IMR-90 (cell line): ENCODE measurements around the gene DUSP2. TPM values are rescaled to one million over a fixed set of nuclear protein-coding genes. Genes with fewer than 3 reads are reported as not detected.

Experiments used
- ATAC-seq: fragments of 200-7000 bp; cut with Tn5 transposase; 2 replicates; pipeline ENCODE4 v1.9.1; 2020; ENCODE audit warnings: low read depth, mild to moderate bottlenecking, moderate library complexity
- BruUV-seq: library from RNA; stranded (reverse); fragments of 400-500 nt; replicated peaks from 2 replicates; lab custom pipeline; 2021; lab: Mats Ljungman, UMichigan
- CTCF ChIA-PET: fragments of 300-600 bp; formaldehyde crosslinking; extraction: SDS; loops from one replicate; lab custom pipeline; 2021; ENCODE audit warnings: antibody characterized with exemption; lab: Yijun Ruan, JAX
- POLR2A ChIA-PET: fragments of 300-600 bp; sonication (Branson Sonifier 250); formaldehyde crosslinking; loops from one replicate; lab custom pipeline; 2022; ENCODE audit warnings: antibody characterized with exemption; ENCODE audit not compliant: unreplicated experiment; lab: Charles Lee
- DNase-seq: peaks from one replicate; pipeline ENCODE4 v3.0.0; 2013
- H2AFZ ChIP-seq: replicated peaks from 2 replicates; pipeline ENCODE3; 2013; ENCODE audit warnings: low read length, mild to moderate bottlenecking; ENCODE audit not compliant: poor library complexity
- H2AK5ac ChIP-seq: 2 replicates; pipeline ENCODE4 v1.6.1; 2013; ENCODE audit warnings: low read depth, low read length, inconsistent platforms
- H2AK9ac ChIP-seq: replicated peaks from 2 replicates; pipeline ENCODE3; 2013; ENCODE audit warnings: mild to moderate bottlenecking, low read depth, low read length, moderate library complexity; ENCODE audit not compliant: poor library complexity
- H2BK120ac ChIP-seq: 2 replicates; pipeline ENCODE4 v1.6.1; 2013; ENCODE audit warnings: low read depth, low read length, inconsistent platforms
- H2BK15ac ChIP-seq: 3 replicates; pipeline ENCODE4 v1.6.1; 2013; ENCODE audit warnings: low read depth, low read length, inconsistent platforms
- H2BK20ac ChIP-seq: 2 replicates; pipeline ENCODE4 v1.6.1; 2013; ENCODE audit warnings: low read depth, mild to moderate bottlenecking, inconsistent platforms, low read length, moderate library complexity
- H2BK5ac ChIP-seq: 2 replicates; pipeline ENCODE4 v1.6.1; 2013; ENCODE audit warnings: mild to moderate bottlenecking, low read depth, low read length, inconsistent platforms; ENCODE audit not compliant: poor library complexity, severe bottlenecking
- H3K14ac ChIP-seq: replicated peaks from 2 replicates; pipeline ENCODE4 v1.6.1; 2013; ENCODE audit warnings: low read depth, low read length, inconsistent platforms
- H3K18ac ChIP-seq: 2 replicates; pipeline ENCODE4 v1.6.1; 2013; ENCODE audit warnings: low read depth, low read length, control low read depth
- H3K23ac ChIP-seq: 2 replicates; pipeline ENCODE4 v1.6.1; 2013; ENCODE audit warnings: low read depth, low read length, inconsistent platforms
- H3K27ac ChIP-seq: 2 replicates; pipeline ENCODE4 v1.5.1; 2013; ENCODE audit warnings: mild to moderate bottlenecking, control low read depth, low read length; ENCODE audit not compliant: insufficient read depth
- H3K27me3 ChIP-seq: 2 replicates; pipeline ENCODE4 v1.6.1; 2013; ENCODE audit warnings: low read length; ENCODE audit not compliant: control insufficient read depth, insufficient read depth
- H3K36me3 ChIP-seq: 2 replicates; pipeline ENCODE4 v1.6.1; 2013; ENCODE audit warnings: low read length, mixed read lengths; ENCODE audit not compliant: control insufficient read depth, insufficient read depth
- H3K4ac ChIP-seq: 2 replicates; pipeline ENCODE4 v1.6.1; 2013; ENCODE audit warnings: low read depth, low read length, inconsistent platforms
- H3K4me1 ChIP-seq: 2 replicates; pipeline ENCODE4 v1.6.1; 2013; ENCODE audit warnings: low read length, mixed read lengths; ENCODE audit not compliant: control insufficient read depth, insufficient read depth
- H3K4me2 ChIP-seq: 2 replicates; pipeline ENCODE4 v1.6.1; 2013; ENCODE audit warnings: low read depth, mild to moderate bottlenecking, control low read depth, low read length, moderate library complexity
- H3K4me3 ChIP-seq: 2 replicates; pipeline ENCODE4 v1.5.1; 2013; ENCODE audit warnings: low read depth, mild to moderate bottlenecking, control low read depth, low read length, moderate library complexity; ENCODE audit not compliant: insufficient read depth
- H3K56ac ChIP-seq: 2 replicates; pipeline ENCODE4 v1.6.1; 2013; ENCODE audit warnings: low read length, inconsistent platforms; ENCODE audit not compliant: insufficient read depth; ENCODE audit errors: extremely low read depth
- H3K79me1 ChIP-seq, 2 experiments: 2 replicates each; pipeline ENCODE4 v1.6.1; 2013; ENCODE audit warnings: low read length in 2 of 2, inconsistent platforms in 1 of 2, low read depth in 1 of 2
- H3K9ac ChIP-seq: 2 replicates; pipeline ENCODE4 v1.6.1; 2013; ENCODE audit warnings: low read depth, low read length, control low read depth
- H3K9me1 ChIP-seq: 2 replicates; pipeline ENCODE4 v1.6.1; 2013; ENCODE audit warnings: low read length, inconsistent platforms; ENCODE audit not compliant: insufficient read depth
- H3K9me3 ChIP-seq: 2 replicates; pipeline ENCODE4 v1.6.1; 2013; ENCODE audit warnings: low read length; ENCODE audit not compliant: control insufficient read depth, insufficient read depth
- H4K20me1 ChIP-seq: 2 replicates; pipeline ENCODE4 v1.6.1; 2013; ENCODE audit warnings: low read length, inconsistent platforms; ENCODE audit not compliant: insufficient read depth
- H4K5ac ChIP-seq: 2 replicates; pipeline ENCODE4 v1.6.1; 2013; ENCODE audit warnings: mild to moderate bottlenecking, low read depth, low read length, control low read depth
- H4K8ac ChIP-seq, 2 experiments: 2 replicates each; pipeline ENCODE4 v1.6.1; 2013; ENCODE audit warnings: low read depth in 2 of 2, low read length in 2 of 2, control low read depth in 1 of 2, inconsistent platforms in 1 of 2
- H4K91ac ChIP-seq: 2 replicates; pipeline ENCODE4 v1.6.1; 2013; ENCODE audit warnings: low read depth, low read length, inconsistent platforms; ENCODE audit not compliant: insufficient read depth
- BHLHE40 ChIP-seq: fragments of 150-350 bp; IDR thresholded peaks from 2 replicates; pipeline ENCODE4 v1.6.1; 2016; ENCODE audit warnings: mild to moderate bottlenecking, low read depth, low read length
- CEBPB ChIP-seq: IDR thresholded peaks from 2 replicates; pipeline ENCODE4 v1.6.1; 2012; ENCODE audit warnings: low read depth, low read length, improper control_type of control experiment
- CHD1 ChIP-seq: IDR thresholded peaks from 2 replicates; pipeline ENCODE4 v1.6.1; 2012; ENCODE audit warnings: low read depth, low read length, improper control_type of control experiment
- ELK1 ChIP-seq: fragments of 150-350 bp; IDR thresholded peaks from 2 replicates; pipeline ENCODE4 v1.6.1; 2016; ENCODE audit warnings: low read depth, mild to moderate bottlenecking, low read length, moderate library complexity, borderline replicate concordance
- FOS ChIP-seq: fragments of 150-350 bp; IDR thresholded peaks from 2 replicates; pipeline ENCODE4 v1.6.1; 2016; ENCODE audit warnings: low read depth, low read length
- MAFK ChIP-seq: IDR thresholded peaks from 2 replicates; pipeline ENCODE4 v1.6.1; 2012; ENCODE audit warnings: low read depth, low read length, improper control_type of control experiment
- MAZ ChIP-seq: IDR thresholded peaks from 2 replicates; pipeline ENCODE4 v1.6.1; 2012; ENCODE audit warnings: low read depth, mild to moderate bottlenecking, low read length, improper control_type of control experiment, moderate library complexity, borderline replicate concordance
- MXI1 ChIP-seq: IDR thresholded peaks from 2 replicates; pipeline ENCODE4 v1.6.1; 2012; ENCODE audit warnings: low read depth, mild to moderate bottlenecking, low read length, moderate library complexity, borderline replicate concordance
- POLR2A ChIP-seq: IDR thresholded peaks from 2 replicates; pipeline ENCODE4 v1.6.1; 2012; ENCODE audit warnings: mild to moderate bottlenecking, low read depth, low read length
- RAD21 ChIP-seq: IDR thresholded peaks from 2 replicates; pipeline ENCODE4 v1.6.1; 2012; ENCODE audit warnings: low read length, improper control_type of control experiment
- RCOR1 ChIP-seq: IDR thresholded peaks from 2 replicates; pipeline ENCODE4 v1.6.1; 2012; ENCODE audit warnings: mild to moderate bottlenecking, low read length, improper control_type of control experiment; ENCODE audit not compliant: insufficient replicate concordance
- RFX5 ChIP-seq: IDR thresholded peaks from 2 replicates; pipeline ENCODE4 v1.8.0; 2012; ENCODE audit warnings: low read depth, mild to moderate bottlenecking, low read length, moderate library complexity
- SMC3 ChIP-seq: fragments of 150-350 bp; IDR thresholded peaks from 2 replicates; pipeline ENCODE4 v1.6.1; 2016; ENCODE audit warnings: low read depth, mild to moderate bottlenecking, antibody characterized with exemption, low read length, moderate library complexity
- WGBS, 2 experiments: methylation state at CpG; one replicate each; pipeline versions ENCODE4 v1.1.5 to v1.1.7; 2013; ENCODE audit warnings: missing lambda C conversion rate in 2 of 2; ENCODE audit not compliant: insufficient read length in 1 of 2; ENCODE audit errors: extremely low coverage in 2 of 2; 5-methylcytosine and 5-hydroxymethylcytosine counted together
- dilution Hi-C: fragments of 300-500 bp; cut with HindIII; formaldehyde crosslinking; loops from one replicate; pipeline ENCODE4 v1.14.3; 2018; ENCODE audit warnings: low sequenced_read_pairs; ENCODE audit not compliant: unreplicated experiment
- in situ Hi-C: fragments of 300-500 bp; cut with MboI; formaldehyde crosslinking; loops from 3 replicates; pipeline ENCODE4 v1.14.3; 2019; ENCODE audit warnings: low sequenced_read_pairs, inconsistent platforms, mixed read lengths
- intact Hi-C: fragments of 100-400 bp; cut with micrococcal nuclease; formaldehyde crosslinking; loops from 2 replicates; pipeline ENCODE4 v1.10.0; 2022
- polyA plus RNA-seq, 3 experiments: library from polyadenylated mRNA; depleted of rRNA; stranded (reverse); fragments of >200 nt; gene quantifications; 2 replicates each; pipeline ENCODE4 v1.2.3, GENCODE V29; 2012; ENCODE audit warnings: low replicate concordance in 1 of 3
- total RNA-seq: library from RNA; depleted of rRNA; stranded (reverse); fragments of >200 nt; gene quantifications from 2 replicates; pipeline ENCODE4 v1.2.3, GENCODE V29; 2012

Gene DUSP2
- total and polyA plus RNA-seq, 2 of the 4 experiments (the other 2 are of a cell fraction) = 1.8 to 3.8 TPM

- peak; percentile 86 for TF ChIP-seq FOS
- no peak for TF ChIP-seq MAFK
- peak; percentile 74 for TF ChIP-seq BHLHE40
- peak; percentile 89 for TF ChIP-seq CEBPB
Measured at GRCh38 chr2:96148410-96149217, 3.4 kb upstream of the DUSP2 start (continued).

GRCh38 chr2:96147593-96148201 lies 2.5 kb upstream of the DUSP2 start:
- in situ Hi-C loops = no loop called here

More at GRCh38 chr2:96147593-96148201, 2.5 kb upstream of the DUSP2 start:
- no peak overlapping the region for H3K23ac ChIP-seq
- no peak overlapping the region for H2AK9ac ChIP-seq
- no peak overlapping the region for H3K4me2 ChIP-seq
- H3K36me3 ChIP-seq = no peaks in the 10 kb centered on the region
- no peak overlapping the region for H3K56ac ChIP-seq
- H3K4ac ChIP-seq = no peak overlapping the region
- intact Hi-C loops (loop anchor here (5.0 kb wide), 1 partner anchor 60 kb away; the partner anchor contains the start of gene STARD7), dilution Hi-C loops (no loop called here)
- no peak overlapping the region for H3K27ac ChIP-seq
- no peak overlapping the region; the same call in 1 of the 2 replicates for H2AK5ac ChIP-seq
- H3K14ac ChIP-seq = no peak overlapping the region
- no peak overlapping the region for H3K18ac ChIP-seq
- H3K4me3 ChIP-seq = no peak overlapping the region
- H3K27me3 ChIP-seq = no peaks in the 10 kb centered on the region
- H3K9me1 ChIP-seq = no peaks in the 10 kb centered on the region
- no peaks in the 10 kb centered on the region; the same call in 1 of the 2 replicates for H4K20me1 ChIP-seq
- H2AFZ ChIP-seq = peak overlapping the region; percentile 8
- no peak overlapping the region for H3K9ac ChIP-seq
- no peak overlapping the region for H4K8ac ChIP-seq
- H4K91ac ChIP-seq = no peak overlapping the region
- no peak overlapping the region for H2BK20ac ChIP-seq
- H3K4me1 ChIP-seq = peaks cover 5% of the 10 kb centered on the region; the same call in 1 of the 2 replicates
- DNase-seq = no peak
- no peaks in the 10 kb centered on the region for H3K9me3 ChIP-seq
- 100% methylated on average over 1 of the region's 9 CpGs; no CpG with 5 or more reads in 1 of the 2 experiments for WGBS, 2 experiments
- peaks cover 0 to 4% of the 10 kb centered on the region in 2 experiments; a peak in 1 of 4 replicates for H3K79me1 ChIP-seq
- no peak overlapping the region for H2BK5ac ChIP-seq
- TF ChIP-seq MAFK = no peak
- no peak for TF ChIP-seq MAZ
- no peak for TF ChIP-seq MXI1
- TF ChIP-seq FOS = no peak
- TF ChIP-seq BHLHE40 = no peak
- no peak for TF ChIP-seq RCOR1
- no peak for TF ChIP-seq ELK1
- TF ChIP-seq RAD21 = no peak
- no peak for TF ChIP-seq CHD1
- TF ChIP-seq POLR2A = no peak
- no peak for TF ChIP-seq CEBPB
- TF ChIP-seq RFX5 = no peak
- TF ChIP-seq SMC3 = no peak
- ATAC-seq = no peak
- ChIA-PET POLR2A (no interaction called here), CTCF (interaction anchor here (1.5 kb wide), 1 partner anchor 27 kb away, joined by 4 read pairs; no protein-coding TSS in a partner anchor)
- no peak overlapping the region; the same call in 2 of the 3 replicates for H2BK15ac ChIP-seq
- no peak overlapping the region for H2BK120ac ChIP-seq
- no TSS peak for BruUV-seq
- H4K5ac ChIP-seq = no peak overlapping the region
